Measurements from ENCODE around the gene ATP2A3. TPM values are rescaled to one million over a fixed set of nuclear protein-coding genes. Genes with fewer than 3 reads are reported as not detected.

Gene ATP2A3
- total RNA-seq, 1 donor from 2014 or later: 20.9 TPM

GRCh38 chr17:3973495-3974137, 9.4 kb upstream of the ATP2A3 start:
- DNase-seq (ENCODE audit: low spot score): no peak

- DNase-seq (ENCODE audit: low spot score): no peak
Measured at GRCh38 chr17:3972931-3973330, 8.7 kb upstream of the ATP2A3 start.

GRCh38 chr17:3972281-3972731, 8.1 kb upstream of the ATP2A3 start:
- no peak for DNase-seq (ENCODE audit: low spot score)

DNA sequence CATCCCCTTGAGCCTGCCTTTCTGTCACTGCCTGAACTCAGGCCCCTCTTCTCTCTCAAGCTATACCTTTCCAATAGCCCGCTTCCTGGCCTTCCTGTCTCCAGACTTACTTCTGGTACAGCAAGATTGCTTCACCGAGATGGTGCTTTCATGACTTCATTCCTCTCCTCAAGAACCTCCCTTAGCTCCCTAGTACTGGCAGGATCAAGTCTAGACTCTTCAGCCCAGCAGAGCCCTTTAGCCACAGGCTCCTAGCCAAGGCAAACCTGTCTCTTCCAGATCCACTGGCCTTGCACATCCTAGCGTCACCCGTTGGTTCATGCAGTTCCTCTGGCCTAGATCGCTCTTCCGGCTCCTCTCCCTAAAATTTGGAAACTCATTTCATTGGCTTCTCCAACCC, 6.4 kb upstream of the ATP2A3 start:
- no peak for DNase-seq (ENCODE audit: low spot score)

GRCh38 chr17:3969963-3970362, 5.7 kb upstream of the ATP2A3 start:
- DNase-seq (ENCODE audit: low spot score): no peak

GRCh38 chr17:3968886-3969524, 4.8 kb upstream of the ATP2A3 start:
- no peak for DNase-seq (ENCODE audit: low spot score)

- no peak for DNase-seq (ENCODE audit: low spot score)
Measured at GRCh38 chr17:3968015-3968414, 3.8 kb upstream of the ATP2A3 start.

GRCh38 chr17:3966720-3967363, 2.6 kb upstream of the ATP2A3 start:
- DNase-seq (ENCODE audit: low spot score): no peak

- peak; percentile 77 for DNase-seq (ENCODE audit: low spot score)
Measured at GRCh38 chr17:3965118-3965800, 1.0 kb upstream of the ATP2A3 start.

GRCh38 chr17:3963237-3964201, 718 bp downstream of the ATP2A3 start:
- no peak for DNase-seq (ENCODE audit: low spot score)

- DNase-seq (ENCODE audit: low spot score): no peak
Measured at GRCh38 chr17:3962965-3963236, 1.3 kb downstream of the ATP2A3 start.

DNA sequence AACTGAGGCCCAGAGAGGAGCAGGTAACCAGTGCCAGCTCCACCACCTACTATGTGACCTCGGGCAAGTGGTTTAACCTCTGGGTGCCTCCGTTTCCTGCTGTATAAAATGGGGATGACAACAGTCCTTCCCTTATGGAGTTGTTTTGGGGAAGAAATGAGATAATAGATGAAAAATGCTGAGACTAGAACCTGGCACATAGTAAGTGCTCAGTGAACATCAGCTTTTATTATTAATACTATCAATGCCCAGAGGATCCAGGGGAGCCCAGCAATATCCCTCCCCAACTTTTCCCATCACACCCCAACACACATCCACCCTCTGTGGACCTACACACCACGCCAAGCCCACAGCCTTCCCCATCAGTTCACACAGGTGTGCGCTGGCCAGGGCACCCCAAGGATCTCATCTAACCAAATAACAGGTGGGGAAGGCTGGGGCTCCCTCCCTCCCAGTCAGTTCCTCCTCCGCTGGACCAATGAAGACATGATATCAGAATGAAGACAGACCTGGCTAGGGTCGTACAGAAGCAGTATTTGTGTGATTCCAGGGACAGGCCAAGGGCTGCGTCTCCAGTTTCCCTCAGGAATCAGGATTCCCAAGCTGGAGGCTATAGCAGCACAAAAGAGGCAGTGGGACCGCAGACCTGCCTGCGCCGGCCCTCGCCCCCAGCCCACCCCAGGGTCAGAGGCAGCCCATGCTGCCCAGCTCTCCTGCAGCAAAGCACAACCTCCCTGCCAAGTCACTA, 1.8 kb downstream of the ATP2A3 start:
- DNase-seq (ENCODE audit: low spot score): no peak

DNA sequence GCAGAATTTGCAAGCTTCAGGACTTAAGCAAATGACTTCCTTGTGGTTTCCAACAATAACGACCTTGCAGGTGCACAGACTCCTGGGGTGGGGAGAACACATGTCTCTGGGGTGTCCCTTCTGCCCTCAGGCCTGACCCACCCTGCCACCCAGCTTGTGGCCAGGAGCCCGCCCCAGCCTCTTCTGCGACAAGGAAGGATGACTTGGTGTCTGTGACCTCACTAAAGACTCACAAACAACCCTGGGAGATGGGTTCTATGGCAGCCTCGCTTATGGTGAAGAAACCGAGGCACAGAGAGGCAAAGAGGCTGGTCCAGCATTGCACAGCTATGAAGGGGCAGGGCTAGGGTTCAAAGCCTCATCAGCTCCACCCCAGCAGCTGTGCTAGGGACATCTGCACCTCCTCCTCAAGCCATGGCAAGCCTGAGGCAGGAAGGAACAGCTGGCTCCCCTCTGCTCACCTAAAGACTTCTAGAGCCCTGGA, 2.6 kb downstream of the ATP2A3 start:
- no peak for DNase-seq (ENCODE audit: low spot score)

DNA sequence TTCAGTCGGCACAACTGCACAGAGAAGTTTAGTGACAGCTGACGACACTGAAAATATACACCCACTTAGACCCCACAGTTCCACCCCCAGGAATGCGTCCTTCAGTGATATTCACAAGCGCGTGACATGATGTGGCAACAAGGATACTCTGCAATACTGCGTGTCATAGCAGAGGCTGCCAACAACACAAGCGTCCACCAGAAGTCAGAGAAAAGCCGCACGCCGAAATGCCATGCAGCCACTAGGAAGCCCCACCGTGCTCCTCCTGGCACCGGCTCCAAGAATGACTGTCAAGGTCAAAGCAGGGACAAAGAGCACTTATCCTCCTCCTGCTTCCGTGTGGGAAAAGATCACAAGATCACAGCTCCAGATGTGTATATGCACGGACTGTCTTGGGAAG, 3.5 kb downstream of the ATP2A3 start:
- DNase-seq (ENCODE audit: low spot score): no peak

DNA sequence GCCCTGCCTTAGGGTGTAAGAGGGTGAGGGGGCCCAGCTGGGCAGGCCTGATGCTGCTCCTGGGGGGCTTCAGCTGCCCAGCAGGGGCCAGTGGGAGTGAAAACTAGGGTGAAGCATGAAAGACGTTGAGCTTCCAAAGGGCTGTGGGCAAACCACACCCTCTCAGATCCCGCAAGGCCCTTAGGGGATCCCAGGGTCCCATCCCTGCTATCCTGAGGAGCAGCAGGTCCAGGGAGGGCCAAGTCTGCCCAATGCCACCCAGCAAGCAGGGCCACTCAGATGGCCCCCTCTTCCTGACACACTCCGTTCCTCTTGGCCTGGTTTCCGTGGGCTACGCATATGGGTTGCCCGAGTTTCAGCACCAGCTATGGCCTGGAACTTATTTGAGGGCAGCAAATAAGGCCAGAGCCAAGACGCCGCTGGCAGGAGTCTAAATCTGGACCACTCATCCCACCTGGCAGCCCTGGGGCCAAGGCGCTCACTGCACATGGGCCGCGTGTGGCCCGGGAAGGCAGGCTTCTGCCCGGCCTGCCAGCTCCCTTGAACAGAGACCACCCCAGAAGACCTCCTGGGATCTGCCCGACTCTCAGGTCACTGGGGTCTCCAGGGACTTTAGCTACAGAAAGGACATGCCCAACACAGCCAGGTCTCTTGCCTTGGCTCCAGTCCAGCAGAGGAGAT, 4.2 kb downstream of the ATP2A3 start:
- DNase-seq (ENCODE audit: low spot score): no peak

DNA sequence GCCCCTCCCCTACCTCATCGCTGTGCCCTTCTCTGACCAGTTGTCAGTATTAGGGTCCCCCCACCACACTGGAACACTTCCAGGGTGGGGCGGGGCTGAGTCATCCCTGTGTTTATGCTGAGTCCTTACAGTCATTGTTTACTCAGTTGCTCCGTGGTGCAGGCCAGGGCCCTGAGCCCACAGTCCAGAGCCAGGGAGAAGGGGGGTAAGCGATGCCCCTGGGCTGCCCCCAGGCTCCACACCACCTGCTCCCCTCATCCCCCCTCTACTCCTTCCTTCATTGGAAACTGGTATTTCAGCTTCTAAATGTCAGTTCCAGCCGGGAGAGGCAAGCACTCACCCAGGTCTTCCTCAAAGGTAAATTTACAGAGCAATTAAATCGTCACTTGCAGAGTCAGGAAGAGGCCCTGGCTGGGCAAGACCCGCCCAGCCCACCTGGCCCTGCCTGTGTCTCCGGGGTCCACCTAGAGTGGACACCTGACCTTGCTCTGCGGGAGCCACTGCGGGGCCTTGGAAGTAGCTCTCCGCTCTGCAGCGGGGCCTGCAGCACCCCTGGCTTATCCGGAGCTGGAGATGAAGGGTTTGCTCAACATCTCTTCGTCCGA, 4.8 kb downstream of the ATP2A3 start:
- DNase-seq (ENCODE audit: low spot score): no peak

DNA sequence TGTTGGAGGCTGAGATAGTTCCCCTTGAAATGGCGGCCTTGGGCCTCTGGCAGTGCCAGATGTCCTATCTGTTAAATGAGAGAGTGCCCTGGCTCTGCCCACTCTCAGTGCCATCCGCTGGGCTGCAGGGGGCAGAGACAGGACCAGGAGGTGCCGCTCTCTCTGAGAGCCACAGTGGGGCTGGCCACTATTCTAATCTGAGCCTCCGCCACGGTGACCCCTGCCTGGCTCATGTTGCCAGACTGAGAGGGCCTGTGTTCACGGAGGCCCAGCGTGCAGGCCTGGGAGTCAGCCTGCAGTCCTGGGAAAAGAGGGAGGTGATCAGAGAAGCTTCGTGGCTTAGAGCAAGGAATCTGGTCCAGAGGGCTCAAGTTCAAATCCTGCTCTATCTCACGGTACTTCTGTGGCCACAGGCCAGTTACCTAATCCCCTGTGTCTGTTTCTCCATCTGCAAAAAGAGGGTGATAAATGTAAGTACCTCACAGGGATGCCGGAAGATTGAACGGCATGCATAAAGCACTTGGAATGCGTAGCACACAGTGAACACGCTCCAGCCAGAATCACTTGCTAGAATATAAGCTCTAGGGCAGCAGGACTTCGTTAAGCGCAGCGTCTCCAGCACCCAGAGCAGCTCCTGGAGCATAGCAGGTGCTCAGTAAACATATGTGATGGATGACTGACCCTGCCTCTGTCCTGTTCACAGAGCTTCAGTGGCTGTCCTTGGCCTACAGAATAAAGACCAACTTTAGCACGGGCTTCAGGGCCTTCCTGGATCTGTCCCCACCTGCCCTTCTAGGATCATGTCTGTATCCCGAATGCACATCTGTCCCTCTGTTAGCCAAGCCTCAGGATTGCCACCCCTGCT, 6.3 kb downstream of the ATP2A3 start:
- DNase-seq (ENCODE audit: low spot score): peak; percentile 67

- no peak for DNase-seq (ENCODE audit: low spot score)
Measured at GRCh38 chr17:3956983-3957382, 7.3 kb downstream of the ATP2A3 start.

Measured in umbilical cord (tissue), 2 donors.